PC-9 (cell line): ENCODE measurements around the gene OTUD4.

Source experiments
- EZH2 ChIP-seq: fragments of 200-600 bp; sonication (generic); IDR thresholded peaks from 2 replicates; pipeline ENCODE4 v1.8.0; 2017; ENCODE audit warnings: antibody characterized with exemption, low read depth
- TF ChIP-seq, protein P1 (sequence below): fragments of 200-600 bp; sonication (generic); conservative IDR thresholded peaks from 2 replicates; pipeline ENCODE4 v1.6.1; 2017; ENCODE audit warnings: mixed run types, antibody characterized with exemption, mild to moderate bottlenecking, moderate library complexity

DNA sequence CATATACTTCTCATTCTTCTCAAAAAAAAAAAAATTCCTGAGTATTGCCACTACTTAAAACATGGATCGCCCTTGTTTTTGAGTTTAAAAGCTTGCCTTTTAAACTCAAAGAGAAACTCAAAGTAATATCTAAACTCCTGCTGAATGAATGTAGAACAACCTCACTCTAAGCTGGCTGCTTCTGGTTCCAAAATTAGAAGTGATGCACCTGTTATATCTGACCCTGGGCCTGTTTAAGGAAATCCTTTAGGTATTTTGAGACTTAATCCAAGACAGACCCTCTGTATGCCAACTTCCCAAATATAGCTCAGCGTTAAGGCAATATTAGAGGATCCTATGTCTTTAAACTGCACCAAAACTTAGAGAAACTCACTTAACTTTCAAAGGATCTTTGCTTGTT lies 1.8 kb upstream of the OTUD4 start:
- TF ChIP-seq, protein P1, sequence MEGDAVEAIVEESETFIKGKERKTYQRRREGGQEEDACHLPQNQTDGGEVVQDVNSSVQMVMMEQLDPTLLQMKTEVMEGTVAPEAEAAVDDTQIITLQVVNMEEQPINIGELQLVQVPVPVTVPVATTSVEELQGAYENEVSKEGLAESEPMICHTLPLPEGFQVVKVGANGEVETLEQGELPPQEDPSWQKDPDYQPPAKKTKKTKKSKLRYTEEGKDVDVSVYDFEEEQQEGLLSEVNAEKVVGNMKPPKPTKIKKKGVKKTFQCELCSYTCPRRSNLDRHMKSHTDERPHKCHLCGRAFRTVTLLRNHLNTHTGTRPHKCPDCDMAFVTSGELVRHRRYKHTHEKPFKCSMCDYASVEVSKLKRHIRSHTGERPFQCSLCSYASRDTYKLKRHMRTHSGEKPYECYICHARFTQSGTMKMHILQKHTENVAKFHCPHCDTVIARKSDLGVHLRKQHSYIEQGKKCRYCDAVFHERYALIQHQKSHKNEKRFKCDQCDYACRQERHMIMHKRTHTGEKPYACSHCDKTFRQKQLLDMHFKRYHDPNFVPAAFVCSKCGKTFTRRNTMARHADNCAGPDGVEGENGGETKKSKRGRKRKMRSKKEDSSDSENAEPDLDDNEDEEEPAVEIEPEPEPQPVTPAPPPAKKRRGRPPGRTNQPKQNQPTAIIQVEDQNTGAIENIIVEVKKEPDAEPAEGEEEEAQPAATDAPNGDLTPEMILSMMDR, result no peak
- TF ChIP-seq EZH2, result no peak
